ES-I3 (cell line): ENCODE measurements around the gene NCKAP5.

Experiments
- H3K36me3 ChIP-seq: 2 replicates; pipeline ENCODE4 v1.6.1; 2013; ENCODE audit warnings: mild to moderate bottlenecking, low read length, control low read depth, moderate library complexity; ENCODE audit not compliant: insufficient read depth
- H3K4me1 ChIP-seq: 2 replicates; pipeline ENCODE4 v1.6.1; 2013; ENCODE audit warnings: mild to moderate bottlenecking, control low read depth, low read length; ENCODE audit not compliant: insufficient read depth
- H3K9ac ChIP-seq: 2 replicates; pipeline ENCODE4 v1.6.1; 2013; ENCODE audit warnings: low read depth, mild to moderate bottlenecking, low read length, moderate library complexity
- H3K9me3 ChIP-seq: 2 replicates; pipeline ENCODE4 v1.6.1; 2013; ENCODE audit warnings: mild to moderate bottlenecking, low read length, moderate library complexity; ENCODE audit not compliant: control insufficient read depth, insufficient read depth

The NCKAP5 gene

GRCh38 chr2:133266926-133267590, 301.2 kb downstream of the NCKAP5 start:
- 0 out of 2 replicates have a peak, but pooled peaks cover 3% of the 10 kb centered on the region for H3K4me1 ChIP-seq
- no peaks in the 10 kb centered on the region for H3K36me3 ChIP-seq
- H3K9me3 ChIP-seq = no peaks in the 10 kb centered on the region
- H3K9ac ChIP-seq = peak overlapping the region; percentile 51; the same call in 1 of the 2 replicates

DNA sequence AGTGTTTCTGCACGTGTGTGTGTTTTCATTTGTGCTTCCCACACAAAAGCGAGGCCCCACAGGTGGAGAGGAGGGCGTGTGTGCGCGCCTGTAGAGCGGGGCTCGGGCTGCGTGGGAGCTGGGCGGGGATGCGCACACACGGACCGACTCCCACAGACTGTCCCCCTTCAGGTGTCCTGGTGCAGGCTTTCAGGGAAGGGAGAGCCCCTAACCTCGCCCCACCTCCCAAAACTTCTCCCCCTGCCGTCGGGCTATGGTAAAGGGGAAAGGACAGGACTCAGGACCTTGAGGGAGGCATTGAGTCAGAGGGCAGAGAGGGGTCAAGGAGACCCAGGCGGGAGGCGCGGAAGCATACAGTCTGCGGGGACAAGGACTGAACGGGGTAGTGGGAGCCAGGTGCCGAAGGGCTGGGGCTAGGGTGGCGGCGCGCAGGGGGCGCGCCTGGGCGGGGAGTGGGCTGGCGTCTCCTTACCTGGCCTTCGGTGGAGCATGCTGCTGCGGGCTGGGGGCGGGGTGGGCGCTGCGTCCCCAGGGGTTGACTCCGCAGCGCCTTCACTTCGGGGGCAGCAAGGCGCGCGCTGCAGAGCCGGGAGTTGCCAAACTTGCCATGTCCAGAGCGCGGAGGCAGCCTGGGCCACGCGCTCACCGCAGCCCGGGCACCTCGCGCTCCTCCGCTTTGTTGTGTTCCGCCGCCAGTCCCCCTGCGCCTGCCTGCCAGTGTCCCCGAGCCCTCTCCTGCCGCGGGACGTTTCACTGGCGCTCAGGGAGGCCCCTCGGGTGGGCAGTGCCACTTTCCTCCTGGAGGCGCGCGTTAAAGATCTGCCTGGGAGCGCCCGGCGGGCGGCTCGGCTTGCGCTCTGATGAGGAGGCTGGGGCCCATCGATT, 302.0 kb downstream of the NCKAP5 start:
- Histone ChIP-seq H3K4me1 (0 out of 2 replicates have a peak, but pooled peaks cover 3% of the 10 kb centered on the region), H3K9ac (peak overlapping the region; percentile 51), H3K9me3 (no peaks in the 10 kb centered on the region), H3K36me3 (no peaks in the 10 kb centered on the region)

GRCh38 chr2:133265432-133265949, 302.8 kb downstream of the NCKAP5 start:
- Histone ChIP-seq H3K9ac (peak overlapping the region; percentile 51; the same call in 1 of the 2 replicates), H3K36me3 (no peaks in the 10 kb centered on the region), H3K4me1 (0 out of 2 replicates have a peak, but pooled peaks cover 3% of the 10 kb centered on the region), H3K9me3 (no peaks in the 10 kb centered on the region)

DNA sequence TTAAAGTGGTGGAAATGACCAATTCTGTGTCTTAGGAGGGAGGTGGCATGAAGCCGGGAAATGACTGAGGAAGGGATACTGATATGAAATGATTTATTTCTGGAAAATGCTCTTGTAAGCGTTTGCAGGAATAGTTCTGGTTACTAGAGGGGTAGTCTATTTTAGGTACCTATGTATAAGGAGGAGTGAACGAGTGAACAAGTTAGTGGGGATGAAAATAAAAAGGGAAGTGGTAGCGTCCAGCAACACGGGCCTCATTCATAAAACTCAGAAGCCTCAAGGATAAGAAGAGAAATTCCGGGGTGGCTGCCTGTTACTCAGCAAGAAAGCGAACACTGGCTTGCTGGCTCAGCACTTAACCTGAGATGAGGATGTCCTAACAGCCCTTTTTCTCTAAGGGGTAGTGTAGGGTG, 303.3 kb downstream of the NCKAP5 start:
- Histone ChIP-seq H3K9ac (peak overlapping the region; percentile 51; the same call in 1 of the 2 replicates), H3K4me1 (0 out of 2 replicates have a peak, but pooled peaks cover 3% of the 10 kb centered on the region), H3K9me3 (no peaks in the 10 kb centered on the region), H3K36me3 (no peaks in the 10 kb centered on the region)

GRCh38 chr2:133262893-133263292, 305.4 kb downstream of the NCKAP5 start:
- Histone ChIP-seq H3K4me1 (0 out of 2 replicates have a peak, but pooled peaks cover 3% of the 10 kb centered on the region), H3K9me3 (no peaks in the 10 kb centered on the region), H3K36me3 (no peaks in the 10 kb centered on the region), H3K9ac (no peak overlapping the region)

DNA sequence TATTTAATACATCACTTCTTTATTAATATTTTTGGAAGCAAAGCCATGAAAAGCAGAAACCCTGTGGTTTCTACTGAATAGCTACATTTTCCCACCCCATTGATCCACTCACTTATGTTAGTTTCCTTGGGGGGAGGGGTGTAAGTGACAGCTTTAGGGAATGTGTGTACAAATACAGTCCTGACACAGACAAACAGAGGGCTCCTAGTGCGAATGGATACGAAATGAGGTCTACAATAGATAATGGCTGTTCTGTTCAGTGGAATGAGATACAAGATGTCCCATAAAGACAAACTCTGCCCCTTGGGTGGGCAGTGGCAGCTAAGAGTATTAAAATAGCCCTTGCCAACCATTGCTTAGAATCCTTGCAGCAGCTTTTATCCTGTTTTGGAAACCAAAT, 312.9 kb downstream of the NCKAP5 start:
- Histone ChIP-seq H3K9me3 (no peaks in the 10 kb centered on the region), H3K9ac (no peak overlapping the region), H3K4me1 (no peaks in the 10 kb centered on the region), H3K36me3 (no peaks in the 10 kb centered on the region)

DNA sequence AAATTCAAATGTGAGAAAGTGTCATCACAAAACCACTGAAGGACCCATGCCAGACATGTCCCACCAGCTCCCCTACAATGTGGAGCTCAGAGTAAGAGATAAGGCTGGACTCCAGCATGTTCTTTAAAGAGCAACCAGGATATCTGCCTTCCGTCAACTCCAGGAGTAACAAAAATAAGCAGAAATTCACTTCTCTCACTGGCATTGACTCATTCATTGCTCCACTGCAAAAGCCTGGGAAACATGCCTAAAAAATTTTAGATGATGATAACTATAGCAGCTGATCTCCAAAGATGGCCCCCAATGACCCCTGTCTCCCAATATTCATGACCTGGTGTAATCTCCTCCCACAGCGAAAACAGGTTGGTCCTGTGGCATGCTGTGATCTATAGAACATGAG, 314.5 kb downstream of the NCKAP5 start:
- Histone ChIP-seq H3K9ac (no peak overlapping the region), H3K4me1 (no peaks in the 10 kb centered on the region), H3K9me3 (no peaks in the 10 kb centered on the region)

DNA sequence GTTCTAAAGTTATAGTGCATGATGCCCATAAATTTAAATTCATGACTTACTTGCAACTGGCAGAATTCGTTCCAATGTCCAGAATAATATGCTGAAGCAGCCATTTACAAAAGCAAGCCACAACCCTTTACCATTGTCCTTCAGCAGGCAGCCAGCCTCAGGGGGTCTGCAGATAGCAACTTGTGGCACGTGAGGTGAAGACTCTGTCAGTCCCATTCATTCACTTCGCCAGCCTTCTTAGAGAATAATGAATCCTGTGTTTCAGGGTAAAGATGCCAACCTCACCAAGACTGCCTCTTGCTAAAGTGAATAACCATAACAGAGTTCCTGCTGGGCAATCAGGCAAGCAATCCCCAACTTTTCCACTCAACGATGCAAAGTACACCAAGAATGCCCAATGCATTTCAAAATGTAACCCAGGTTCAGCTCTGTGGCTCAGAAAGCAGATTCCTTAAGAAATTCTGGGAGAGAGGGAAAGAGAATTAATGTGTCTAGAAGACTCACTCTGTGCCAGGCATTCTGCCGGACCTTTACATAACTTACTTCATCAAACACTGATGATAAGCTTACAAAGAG, 315.4 kb downstream of the NCKAP5 start:
- H3K4me1 ChIP-seq = no peaks in the 10 kb centered on the region
- H3K9ac ChIP-seq = no peak overlapping the region
- no peaks in the 10 kb centered on the region for H3K36me3 ChIP-seq
- no peaks in the 10 kb centered on the region for H3K9me3 ChIP-seq

More for the DNA sequence above, 314.5 kb downstream of the NCKAP5 start:
- no peaks in the 10 kb centered on the region for H3K36me3 ChIP-seq

- Histone ChIP-seq H3K36me3 (no peaks in the 10 kb centered on the region), H3K9ac (no peak overlapping the region), H3K4me1 (no peaks in the 10 kb centered on the region), H3K9me3 (no peaks in the 10 kb centered on the region)
These were observed 318.9 kb downstream of the NCKAP5 start for GRCh38 chr2:133249362-133249761.

GRCh38 chr2:133248264-133248663, 320.0 kb downstream of the NCKAP5 start:
- no peaks in the 10 kb centered on the region for H3K36me3 ChIP-seq
- H3K9ac ChIP-seq = no peak overlapping the region
- no peaks in the 10 kb centered on the region for H3K9me3 ChIP-seq
- H3K4me1 ChIP-seq = no peaks in the 10 kb centered on the region

DNA sequence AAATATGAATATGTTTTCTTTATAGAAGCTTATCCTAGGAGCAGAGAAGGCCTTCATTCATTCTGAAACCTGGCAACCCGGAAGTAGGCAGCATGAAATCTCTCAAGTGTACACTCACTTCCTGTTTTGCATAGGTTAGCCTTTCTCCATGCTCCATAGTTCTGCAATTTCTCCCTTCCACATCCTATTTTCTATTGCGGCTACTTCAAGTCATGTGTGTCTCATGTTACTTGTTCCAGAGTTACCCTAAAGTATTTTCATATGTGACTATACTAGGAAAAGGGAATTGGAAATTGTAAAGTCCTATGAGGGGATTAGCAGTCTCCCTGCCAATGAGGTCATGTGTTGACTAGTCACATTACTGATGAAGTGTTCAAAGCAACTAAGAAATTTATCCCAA, 320.6 kb downstream of the NCKAP5 start:
- no peaks in the 10 kb centered on the region for H3K36me3 ChIP-seq
- H3K9ac ChIP-seq = no peak overlapping the region
- no peaks in the 10 kb centered on the region for H3K9me3 ChIP-seq
- H3K4me1 ChIP-seq = no peaks in the 10 kb centered on the region

- no peak overlapping the region for H3K9ac ChIP-seq
- no peaks in the 10 kb centered on the region for H3K9me3 ChIP-seq
- no peaks in the 10 kb centered on the region for H3K4me1 ChIP-seq
- H3K36me3 ChIP-seq = no peaks in the 10 kb centered on the region
These were observed 327.1 kb downstream of the NCKAP5 start for GRCh38 chr2:133241224-133241571.

GRCh38 chr2:133240491-133241223, 327.6 kb downstream of the NCKAP5 start:
- Histone ChIP-seq H3K9ac (no peak overlapping the region), H3K9me3 (no peaks in the 10 kb centered on the region)

DNA sequence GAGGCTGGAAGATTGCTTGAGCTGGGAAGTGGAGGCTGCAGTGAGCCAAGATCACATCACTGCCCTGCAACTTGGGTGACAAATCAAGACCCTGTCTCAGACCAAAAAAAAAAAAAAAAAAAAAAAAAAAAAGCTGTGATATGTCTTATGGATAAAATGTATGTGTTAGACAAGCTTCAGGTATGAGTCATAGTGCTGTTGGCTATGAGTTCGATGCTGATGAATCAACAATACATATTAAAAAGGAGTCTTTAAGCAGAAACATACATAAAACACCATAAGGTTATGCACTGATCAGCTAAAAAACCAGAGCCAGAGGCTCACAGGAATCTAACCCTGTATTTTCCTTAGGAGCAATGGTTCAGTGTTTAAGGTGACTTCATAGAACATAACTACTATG, 332.3 kb downstream of the NCKAP5 start:
- Histone ChIP-seq H3K36me3 (no peaks in the 10 kb centered on the region), H3K9me3 (no peaks in the 10 kb centered on the region), H3K4me1 (no peaks in the 10 kb centered on the region), H3K9ac (no peak overlapping the region)

More at GRCh38 chr2:133240491-133241223, 327.6 kb downstream of the NCKAP5 start:
- H3K4me1 ChIP-seq = no peaks in the 10 kb centered on the region
- no peaks in the 10 kb centered on the region for H3K36me3 ChIP-seq
